ENCODE measurements around the gene CDK11A.
"Not testable (repeated sequence)": the region's sequence is repeated elsewhere in the genome, so short reads cannot be mapped to it uniquely, and the experiment has no call there.

The CDK11A gene

GRCh38 chr1:1705623-1706022 lies 18.5 kb downstream of the CDK11A start:
- DNase-seq; H3K27me3 ChIP-seq (ENCODE audit: insufficient read depth, low read depth, severe bottlenecking); H3K36me3 ChIP-seq; H3K27ac ChIP-seq; H3K9me3 ChIP-seq (ENCODE audit: severe bottlenecking); H3K4me3 ChIP-seq (ENCODE audit: low read depth, low read length): not testable (repeated sequence)

DNA sequence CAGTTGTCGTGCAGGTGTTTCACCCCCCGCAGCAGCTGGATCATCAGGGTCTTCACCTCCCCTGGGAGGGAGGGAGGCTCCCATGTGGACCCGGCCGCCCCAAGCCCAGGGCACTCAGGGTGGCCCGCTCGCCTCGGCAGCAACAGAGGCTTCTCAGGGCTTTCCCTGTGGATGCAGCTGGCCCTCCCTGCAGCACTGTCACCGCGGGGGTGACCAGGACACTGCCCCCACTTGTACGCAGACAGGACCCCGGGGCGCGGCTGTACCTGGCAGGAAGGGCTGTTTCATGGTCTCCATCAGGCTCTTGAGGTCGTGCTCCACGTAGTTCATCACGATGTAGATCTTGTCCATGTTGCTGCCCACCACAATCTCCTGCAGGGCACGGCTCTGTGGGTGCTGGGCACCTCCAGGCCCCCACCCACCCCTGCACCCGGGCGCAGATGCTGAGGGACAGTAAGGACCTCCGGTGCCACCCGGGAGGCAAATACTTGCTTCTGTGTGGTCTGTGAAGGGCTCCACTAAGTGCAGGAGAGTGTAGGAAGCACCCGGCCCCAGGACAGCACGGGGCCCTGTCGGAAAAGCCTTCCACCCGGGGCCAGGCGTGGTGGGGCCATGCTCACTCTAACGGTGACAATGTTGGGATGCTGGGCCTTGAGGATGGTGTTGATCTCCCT lies 19.7 kb downstream of the CDK11A start:
- not testable (repeated sequence) for H3K9me3 ChIP-seq (ENCODE audit: severe bottlenecking); H3K36me3 ChIP-seq; H3K27me3 ChIP-seq (ENCODE audit: insufficient read depth, low read depth, severe bottlenecking); DNase-seq; H3K27ac ChIP-seq; H3K4me3 ChIP-seq (ENCODE audit: low read depth, low read length)

DNA sequence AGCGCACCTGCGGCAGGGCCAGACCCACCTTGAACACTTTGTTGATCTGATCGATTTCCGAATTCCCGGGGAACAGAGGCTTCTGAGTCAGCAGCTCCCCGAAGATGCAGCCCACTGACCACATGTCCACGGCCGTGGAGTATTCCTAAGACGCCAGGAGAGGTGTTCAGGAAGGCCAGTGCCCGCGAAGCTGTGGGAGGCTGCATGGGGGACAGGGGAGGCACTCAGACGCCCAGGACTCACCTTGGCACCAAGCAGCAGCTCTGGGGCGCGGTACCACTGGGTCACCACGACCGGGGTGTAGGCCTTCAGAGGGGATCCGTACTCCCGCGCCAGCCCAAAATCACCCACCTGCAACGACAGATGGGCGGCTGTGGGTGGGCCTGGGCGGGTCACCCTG lies 20.4 kb downstream of the CDK11A start:
- TF ChIP-seq, protein P1, sequence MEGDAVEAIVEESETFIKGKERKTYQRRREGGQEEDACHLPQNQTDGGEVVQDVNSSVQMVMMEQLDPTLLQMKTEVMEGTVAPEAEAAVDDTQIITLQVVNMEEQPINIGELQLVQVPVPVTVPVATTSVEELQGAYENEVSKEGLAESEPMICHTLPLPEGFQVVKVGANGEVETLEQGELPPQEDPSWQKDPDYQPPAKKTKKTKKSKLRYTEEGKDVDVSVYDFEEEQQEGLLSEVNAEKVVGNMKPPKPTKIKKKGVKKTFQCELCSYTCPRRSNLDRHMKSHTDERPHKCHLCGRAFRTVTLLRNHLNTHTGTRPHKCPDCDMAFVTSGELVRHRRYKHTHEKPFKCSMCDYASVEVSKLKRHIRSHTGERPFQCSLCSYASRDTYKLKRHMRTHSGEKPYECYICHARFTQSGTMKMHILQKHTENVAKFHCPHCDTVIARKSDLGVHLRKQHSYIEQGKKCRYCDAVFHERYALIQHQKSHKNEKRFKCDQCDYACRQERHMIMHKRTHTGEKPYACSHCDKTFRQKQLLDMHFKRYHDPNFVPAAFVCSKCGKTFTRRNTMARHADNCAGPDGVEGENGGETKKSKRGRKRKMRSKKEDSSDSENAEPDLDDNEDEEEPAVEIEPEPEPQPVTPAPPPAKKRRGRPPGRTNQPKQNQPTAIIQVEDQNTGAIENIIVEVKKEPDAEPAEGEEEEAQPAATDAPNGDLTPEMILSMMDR (IDR thresholded peaks at IDR 0.05; ENCODE audit: low read depth, low read length) = no peak
- no peak overlapping the region for H3K27ac ChIP-seq
- no peak for DNase-seq
- H3K36me3 ChIP-seq = no peaks in the 10 kb centered on the region
- no peak overlapping the region for H3K4me3 ChIP-seq (ENCODE audit: low read depth, low read length)
- H3K9me3 ChIP-seq (ENCODE audit: severe bottlenecking) = no peaks in the 10 kb centered on the region
- no peaks in the 10 kb centered on the region for H3K27me3 ChIP-seq (ENCODE audit: insufficient read depth, low read depth, severe bottlenecking)

DNA sequence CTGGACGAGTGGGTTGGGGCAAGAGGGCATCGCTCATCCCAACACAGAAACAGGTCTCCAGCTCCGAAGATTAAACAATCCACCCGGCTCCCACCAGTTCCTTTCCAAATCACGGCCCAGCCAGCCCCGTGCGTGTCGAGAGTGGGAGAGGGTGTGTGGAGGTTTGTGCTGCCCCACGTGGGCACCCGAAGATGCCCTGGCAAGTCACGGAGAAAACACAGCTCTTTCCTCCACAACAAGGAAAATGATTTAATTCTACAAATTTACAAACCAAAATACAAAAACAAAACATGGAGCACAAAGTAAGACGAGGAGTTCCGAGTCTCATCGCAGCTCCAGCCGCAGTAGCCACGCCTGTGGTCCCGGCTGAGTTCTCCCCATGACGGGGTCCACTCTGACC lies 21.7 kb downstream of the CDK11A start:
- not testable (repeated sequence) for DNase-seq; H3K27me3 ChIP-seq (ENCODE audit: insufficient read depth, low read depth, severe bottlenecking); H3K9me3 ChIP-seq (ENCODE audit: severe bottlenecking); H3K36me3 ChIP-seq; H3K27ac ChIP-seq; H3K4me3 ChIP-seq (ENCODE audit: low read depth, low read length)

- H3K4me3 ChIP-seq (ENCODE audit: low read depth, low read length); H3K27ac ChIP-seq; H3K9me3 ChIP-seq (ENCODE audit: severe bottlenecking); DNase-seq; H3K27me3 ChIP-seq (ENCODE audit: insufficient read depth, low read depth, severe bottlenecking); H3K36me3 ChIP-seq: not testable (repeated sequence)
Observed at GRCh38 chr1:1700557-1700956, 23.6 kb downstream of the CDK11A start.

DNA sequence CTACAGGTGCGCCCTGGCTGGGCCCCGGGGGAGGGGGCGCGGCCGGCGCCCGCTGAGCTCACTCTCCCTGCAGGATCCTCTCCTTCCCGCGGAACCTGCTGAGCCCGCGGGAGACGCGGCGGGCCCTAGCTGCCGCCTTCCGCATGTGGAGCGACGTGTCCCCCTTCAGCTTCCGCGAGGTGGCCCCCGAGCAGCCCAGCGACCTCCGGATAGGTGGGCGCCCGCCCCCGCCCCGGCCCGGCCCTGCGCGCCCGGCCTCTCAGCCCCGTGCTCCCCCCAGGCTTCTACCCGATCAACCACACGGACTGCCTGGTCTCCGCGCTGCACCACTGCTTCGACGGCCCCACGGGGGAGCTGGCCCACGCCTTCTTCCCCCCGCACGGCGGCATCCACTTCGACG lies 24.1 kb downstream of the CDK11A start:
- not testable (repeated sequence) for DNase-seq; H3K4me3 ChIP-seq (ENCODE audit: low read depth, low read length); H3K27ac ChIP-seq; H3K36me3 ChIP-seq; H3K27me3 ChIP-seq (ENCODE audit: insufficient read depth, low read depth, severe bottlenecking); H3K9me3 ChIP-seq (ENCODE audit: severe bottlenecking)

DNA sequence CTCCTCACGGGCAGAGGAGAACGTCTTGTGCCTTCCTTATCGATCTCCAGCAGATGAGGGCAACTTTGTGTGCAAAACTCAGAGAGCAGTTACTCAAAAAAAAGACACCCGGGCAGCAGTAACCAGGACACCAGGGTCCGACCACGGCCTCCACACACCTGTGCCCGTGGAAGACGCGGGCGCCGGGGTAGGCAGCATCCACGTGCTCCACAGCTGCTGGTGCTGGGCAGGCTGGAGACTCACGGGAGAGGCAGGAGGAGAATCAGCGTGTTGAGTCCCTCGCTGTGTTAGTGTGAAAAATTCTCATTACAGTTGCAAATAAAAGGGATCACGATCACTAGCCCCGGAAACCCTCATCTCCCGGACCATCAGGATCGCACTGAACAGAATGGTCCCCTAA lies 25.1 kb downstream of the CDK11A start:
- not testable (repeated sequence) for H3K9me3 ChIP-seq (ENCODE audit: severe bottlenecking); H3K27me3 ChIP-seq (ENCODE audit: insufficient read depth, low read depth, severe bottlenecking); DNase-seq; H3K27ac ChIP-seq; H3K4me3 ChIP-seq (ENCODE audit: low read depth, low read length); H3K36me3 ChIP-seq

- not testable (repeated sequence) for H3K27ac ChIP-seq; H3K9me3 ChIP-seq (ENCODE audit: severe bottlenecking); H3K36me3 ChIP-seq; DNase-seq; H3K4me3 ChIP-seq (ENCODE audit: low read depth, low read length); H3K27me3 ChIP-seq (ENCODE audit: insufficient read depth, low read depth, severe bottlenecking)
Observed at GRCh38 chr1:1697358-1698183, 26.6 kb downstream of the CDK11A start.

DNA sequence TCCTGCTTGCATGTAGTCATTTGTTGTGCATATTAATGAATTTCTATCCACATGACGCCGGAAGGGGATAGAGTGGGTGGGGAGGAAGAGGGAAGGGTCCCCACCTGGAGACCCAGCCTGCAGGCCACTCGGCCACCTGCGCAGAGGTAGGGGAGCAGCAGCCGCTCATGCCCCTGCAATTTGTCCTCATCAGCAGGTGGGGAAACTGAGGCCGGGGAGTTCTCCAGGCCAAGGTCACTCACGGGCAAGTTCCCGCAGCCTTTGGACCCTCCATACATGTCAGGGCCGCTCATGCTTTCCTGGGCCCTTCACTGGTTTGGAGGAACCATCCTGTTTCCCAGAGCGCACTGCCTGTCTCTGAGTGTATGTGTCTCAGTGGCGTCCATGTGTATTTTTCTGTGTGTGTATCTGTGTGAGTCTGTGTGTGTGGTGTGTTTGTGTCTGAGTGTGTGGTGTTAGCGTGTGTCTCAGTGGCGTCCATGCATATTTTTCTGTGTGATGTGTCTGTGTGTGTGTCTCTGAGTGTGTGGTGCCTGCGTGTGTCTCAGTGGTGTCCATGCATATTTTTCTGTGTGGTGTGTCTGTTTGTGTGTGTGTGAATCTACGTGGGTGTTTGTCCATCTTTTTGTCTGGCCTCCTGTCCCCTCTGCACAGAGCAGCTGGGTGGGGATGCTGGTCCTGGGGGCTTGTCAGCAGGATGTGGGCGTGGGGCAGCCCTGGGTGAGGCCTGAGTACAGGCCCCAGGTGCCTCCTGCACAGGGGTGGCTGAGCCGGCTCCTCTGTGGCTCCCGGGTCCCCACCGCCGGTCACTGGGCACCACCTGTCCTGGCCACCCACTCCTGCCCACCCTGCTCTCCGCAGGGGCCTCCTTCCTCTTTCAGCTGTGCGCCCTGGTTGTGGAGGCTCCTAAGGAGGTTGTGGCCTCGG lies 27.5 kb downstream of the CDK11A start:
- H3K4me3 ChIP-seq (ENCODE audit: low read depth, low read length); H3K9me3 ChIP-seq (ENCODE audit: severe bottlenecking); DNase-seq; H3K27ac ChIP-seq; H3K36me3 ChIP-seq; H3K27me3 ChIP-seq (ENCODE audit: insufficient read depth, low read depth, severe bottlenecking): not testable (repeated sequence)
